Uterus (tissue), 2 donors: ENCODE measurements around the gene SKA2.

Source experiments
- CTCF ChIP-seq, 4 experiments: fragments of 200-600 bp in 2 of 4; fragments of 450-650 bp in 2 of 4; sonication (generic) in 2 of 4; IDR thresholded peaks; one replicate each; pipeline ENCODE4 v1.5.1; 2016 to 2019; ENCODE audit warnings: antibody characterized with exemption in 4 of 4, mild to moderate bottlenecking in 2 of 4, moderate library complexity in 1 of 4
- POLR2A ChIP-seq, 2 donors: fragments of 450-650 bp; IDR thresholded peaks; one replicate each; pipeline ENCODE4 v1.6.1; 2016; ENCODE audit warnings: antibody characterized with exemption in 2 of 2, mild to moderate bottlenecking in 1 of 2, moderate library complexity in 1 of 2

GRCh38 chr17:59067756-59068155 is 87.2 kb downstream of the SKA2 start:
- TF ChIP-seq POLR2A (IDR thresholded peaks at IDR 0.05): no peak
- TF ChIP-seq CTCF (IDR thresholded peaks at IDR 0.05): no peak
